CD4-positive, alpha-beta T cell treated with Interleukin-2 at 100 ng/mL for 4 hours (primary cell): ENCODE results near the gene UCKL1.

Experiments
- DNase-seq: peaks from one replicate; pipeline ENCODE4 v3.0.0-alpha.2; 2020; ENCODE audit warnings: low spot score

The UCKL1 gene

GRCh38 chr20:63890201-63890576, 66.0 kb downstream of the UCKL1 start:
- DNase-seq, result no peak
